Ascending aorta (tissue), 2 donors: Measurements from ENCODE around the gene PLEKHA5. TPM values are rescaled to one million over a fixed set of nuclear protein-coding genes. Genes with fewer than 3 reads are reported as not detected.

Source experiments
- DNase-seq, 2 donors: peaks; one replicate each; pipeline ENCODE4 v3.0.0-alpha.2; 2019; ENCODE audit warnings: low spot score in 2 of 2
- H3K27ac ChIP-seq, 2 donors: fragments of 200-600 bp; sonication (generic); one replicate each; pipeline ENCODE4 v1.5.1; 2016 to 2017; ENCODE audit warnings: mild to moderate bottlenecking in 1 of 2
- H3K27me3 ChIP-seq: fragments of 200-600 bp; sonication (generic); one replicate; pipeline ENCODE4 v1.5.1; 2017
- H3K36me3 ChIP-seq, 2 donors: fragments of 200-600 bp; sonication (generic); one replicate each; pipeline ENCODE4 v1.5.1; 2016
- H3K4me1 ChIP-seq, 2 donors: fragments of 200-600 bp; sonication (generic); one replicate each; pipeline ENCODE4 v1.5.1; 2016 to 2017; ENCODE audit warnings: mild to moderate bottlenecking in 1 of 2
- H3K4me3 ChIP-seq, 2 donors: fragments of 200-600 bp; sonication (generic); one replicate each; pipeline ENCODE4 v1.5.1; 2016 to 2017; ENCODE audit warnings: mild to moderate bottlenecking in 1 of 2
- H3K9me3 ChIP-seq, 2 donors: fragments of 200-600 bp; sonication (generic); one replicate each; pipeline ENCODE4 v1.5.1; 2016
- intact Hi-C: fragments of 100-400 bp; cut with DNase I; formaldehyde crosslinking; loops from one replicate; pipeline ENCODE4 v1.15.1; 2023
- total RNA-seq: library from RNA; depleted of rRNA; stranded (reverse); fragments of >200 nt; gene quantifications from one replicate; pipeline ENCODE4 v1.1.0, GENCODE V29; 2016
- TF ChIP-seq, protein P1 (sequence below), 3 experiments: fragments of 200-600 bp in 2 of 3; fragments of 450-650 bp in 1 of 3; sonication (generic) in 2 of 3; IDR thresholded peaks; one replicate each; pipeline ENCODE4 v1.5.1; 2016 to 2019; ENCODE audit warnings: antibody characterized with exemption in 3 of 3, mild to moderate bottlenecking in 1 of 3, moderate library complexity in 1 of 3

Gene PLEKHA5
- total RNA-seq, 1 donor from 2014 or later: 11.8 TPM

GRCh38 chr12:19105463-19105862 is 24.1 kb upstream of the PLEKHA5 start:
- intact Hi-C loops: no loop called here
- Histone ChIP-seq H3K4me3 (no peak overlapping the region), H3K27ac (no peak overlapping the region), H3K4me1 (no peaks in the 10 kb centered on the region), H3K27me3 (no peaks in the 10 kb centered on the region), H3K9me3 (no peaks in the 10 kb centered on the region), H3K36me3 (no peaks in the 10 kb centered on the region)
- TF ChIP-seq, protein P1, sequence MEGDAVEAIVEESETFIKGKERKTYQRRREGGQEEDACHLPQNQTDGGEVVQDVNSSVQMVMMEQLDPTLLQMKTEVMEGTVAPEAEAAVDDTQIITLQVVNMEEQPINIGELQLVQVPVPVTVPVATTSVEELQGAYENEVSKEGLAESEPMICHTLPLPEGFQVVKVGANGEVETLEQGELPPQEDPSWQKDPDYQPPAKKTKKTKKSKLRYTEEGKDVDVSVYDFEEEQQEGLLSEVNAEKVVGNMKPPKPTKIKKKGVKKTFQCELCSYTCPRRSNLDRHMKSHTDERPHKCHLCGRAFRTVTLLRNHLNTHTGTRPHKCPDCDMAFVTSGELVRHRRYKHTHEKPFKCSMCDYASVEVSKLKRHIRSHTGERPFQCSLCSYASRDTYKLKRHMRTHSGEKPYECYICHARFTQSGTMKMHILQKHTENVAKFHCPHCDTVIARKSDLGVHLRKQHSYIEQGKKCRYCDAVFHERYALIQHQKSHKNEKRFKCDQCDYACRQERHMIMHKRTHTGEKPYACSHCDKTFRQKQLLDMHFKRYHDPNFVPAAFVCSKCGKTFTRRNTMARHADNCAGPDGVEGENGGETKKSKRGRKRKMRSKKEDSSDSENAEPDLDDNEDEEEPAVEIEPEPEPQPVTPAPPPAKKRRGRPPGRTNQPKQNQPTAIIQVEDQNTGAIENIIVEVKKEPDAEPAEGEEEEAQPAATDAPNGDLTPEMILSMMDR (IDR thresholded peaks at IDR 0.05): no peak
- DNase-seq: no peak

DNA sequence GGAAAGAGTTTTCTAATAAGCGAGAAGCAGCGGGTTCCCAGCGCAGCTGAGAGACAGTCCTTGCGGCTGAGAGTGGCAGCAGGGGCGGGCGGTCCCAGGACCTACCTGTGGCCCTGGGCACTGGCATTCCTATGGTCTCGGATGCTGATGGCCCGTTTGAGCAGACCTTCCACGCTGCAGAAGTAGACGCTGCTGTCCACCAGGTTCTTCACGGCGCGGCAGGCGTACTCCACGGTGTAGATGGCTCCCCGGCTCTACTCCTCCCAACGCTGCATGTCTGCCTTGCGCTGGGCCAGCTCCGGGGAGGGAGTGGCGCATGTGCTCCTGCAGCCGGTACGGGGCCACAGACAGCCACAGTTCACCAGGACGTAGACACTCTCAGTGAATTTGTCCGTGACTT is 21.8 kb upstream of the PLEKHA5 start:
- intact Hi-C loops: no loop called here
- DNase-seq: no peak
- Histone ChIP-seq H3K27ac (no peak overlapping the region), H3K36me3 (no peaks in the 10 kb centered on the region), H3K9me3 (no peaks in the 10 kb centered on the region), H3K27me3 (no peaks in the 10 kb centered on the region), H3K4me1 (no peaks in the 10 kb centered on the region), H3K4me3 (no peak overlapping the region)
- TF ChIP-seq, protein P1 (IDR thresholded peaks at IDR 0.05): no peak

- Histone ChIP-seq H3K27me3 (no peaks in the 10 kb centered on the region), H3K27ac (no peak overlapping the region), H3K9me3 (no peaks in the 10 kb centered on the region), H3K36me3 (no peaks in the 10 kb centered on the region), H3K4me3 (no peak overlapping the region), H3K4me1 (no peaks in the 10 kb centered on the region)
- TF ChIP-seq, protein P1 (IDR thresholded peaks at IDR 0.05): no peak
- no peak for DNase-seq
- intact Hi-C loops: no loop called here
These were observed 19.2 kb upstream of the PLEKHA5 start for GRCh38 chr12:19110221-19110940.

DNA sequence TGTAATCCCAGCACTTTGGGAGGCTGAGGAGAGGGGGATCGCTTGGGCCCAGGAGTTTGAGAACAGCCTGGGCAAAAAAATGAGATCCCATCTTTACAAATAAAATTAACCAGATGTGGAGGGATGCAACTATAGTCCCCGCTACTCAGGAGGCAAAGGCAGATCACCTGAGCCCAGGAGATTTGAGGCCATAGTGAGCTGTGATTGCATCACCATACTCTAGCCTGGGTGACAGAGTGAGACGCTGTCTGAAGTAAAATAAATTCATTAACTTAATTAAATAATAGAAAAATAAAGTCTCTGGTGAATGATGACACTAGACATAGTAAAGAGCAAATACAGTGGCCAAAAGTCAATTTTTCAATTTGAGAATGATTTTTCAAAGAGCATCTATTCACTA is 16.1 kb upstream of the PLEKHA5 start:
- Histone ChIP-seq H3K4me1 (no peaks in the 10 kb centered on the region), H3K4me3 (no peak overlapping the region), H3K9me3 (no peaks in the 10 kb centered on the region), H3K27ac (no peak overlapping the region), H3K27me3 (no peaks in the 10 kb centered on the region), H3K36me3 (no peaks in the 10 kb centered on the region)
- DNase-seq: no peak
- TF ChIP-seq, protein P1 (IDR thresholded peaks at IDR 0.05): no peak
- intact Hi-C loops: no loop called here

DNA sequence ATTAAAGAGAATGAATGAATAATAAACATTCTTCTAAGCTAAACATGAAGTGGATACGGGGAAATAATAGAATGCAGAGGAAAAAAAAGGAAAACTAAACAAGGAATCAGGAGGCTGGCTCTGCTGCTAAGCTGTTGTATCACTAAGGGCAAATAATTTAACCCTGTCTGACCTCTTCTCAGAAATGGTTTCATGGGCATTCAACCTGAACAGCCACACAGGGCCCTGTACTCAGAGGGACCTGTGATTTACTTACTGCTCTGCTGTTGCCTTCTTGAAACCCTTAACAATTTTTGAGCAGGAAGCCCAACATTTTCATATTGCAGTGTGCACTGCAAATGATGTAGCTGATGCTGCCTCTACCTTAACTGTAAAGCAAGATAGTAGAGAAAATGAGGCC is 14.2 kb upstream of the PLEKHA5 start:
- H3K4me1 ChIP-seq: no peaks in the 10 kb centered on the region
- no peaks in the 10 kb centered on the region for H3K27me3 ChIP-seq
- TF ChIP-seq, protein P1 (IDR thresholded peaks at IDR 0.05): no peak
- no peak overlapping the region for H3K4me3 ChIP-seq
- no peaks in the 10 kb centered on the region for H3K36me3 ChIP-seq
- intact Hi-C loops: no loop called here
- H3K27ac ChIP-seq: no peak overlapping the region
- no peaks in the 10 kb centered on the region for H3K9me3 ChIP-seq
- DNase-seq: no peak

GRCh38 chr12:19119440-19119839 is 10.1 kb upstream of the PLEKHA5 start:
- Histone ChIP-seq H3K4me1 (no peaks in the 10 kb centered on the region), H3K27ac (no peak overlapping the region), H3K4me3 (no peak overlapping the region), H3K27me3 (no peaks in the 10 kb centered on the region), H3K9me3 (no peaks in the 10 kb centered on the region), H3K36me3 (no peaks in the 10 kb centered on the region)
- TF ChIP-seq, protein P1 (IDR thresholded peaks at IDR 0.05): no peak
- intact Hi-C loops: no loop called here
- no peak for DNase-seq
